HepG2 (cell line): ENCODE measurements around the gene IL1RAP. TPM values are rescaled to one million over a fixed set of nuclear protein-coding genes. Genes with fewer than 3 reads are reported as not detected.

Experiments used
- ARNTL ChIP-seq: sonication (generic); formaldehyde crosslinking; IDR thresholded peaks from 2 replicates; pipeline ENCODE4 v1.4.0; 2020; ENCODE audit warnings: mild to moderate bottlenecking, missing genetic modification reagents
- ATF7-NPFF ChIP-seq: sonication (generic); formaldehyde crosslinking; IDR thresholded peaks from 2 replicates; pipeline ENCODE4 v1.8.1; 2023; ENCODE audit warnings: mild to moderate bottlenecking, low read depth, missing genetic modification reagents, moderate library complexity
- ETV5 ChIP-seq: IDR thresholded peaks from 2 replicates; pipeline ENCODE4 v1.6.1; 2018; ENCODE audit warnings: missing biosample characterization, missing genetic modification reagents, inconsistent platforms, borderline replicate concordance
- MAFG ChIP-seq: sonication (generic); formaldehyde crosslinking; IDR thresholded peaks from 2 replicates; pipeline ENCODE4 v1.5.1; 2020; ENCODE audit warnings: mild to moderate bottlenecking, missing genetic modification reagents
- MAX ChIP-seq: IDR thresholded peaks from 2 replicates; pipeline ENCODE4 v1.6.1; 2012; ENCODE audit warnings: inconsistent platforms
- NAIF1 ChIP-seq: sonication (generic); formaldehyde crosslinking; IDR thresholded peaks from 2 replicates; pipeline ENCODE4 v1.5.0; 2020; ENCODE audit warnings: mild to moderate bottlenecking, missing genetic modification reagents, borderline replicate concordance
- NCOA5 ChIP-seq: sonication (generic); formaldehyde crosslinking; IDR thresholded peaks from 2 replicates; pipeline ENCODE4 v1.4.0; 2020; ENCODE audit warnings: missing genetic modification reagents
- ONECUT2 ChIP-seq: sonication (generic); formaldehyde crosslinking; IDR thresholded peaks from 2 replicates; pipeline ENCODE4 v1.4.0; 2020; ENCODE audit warnings: missing genetic modification reagents
- RARG ChIP-seq: sonication (generic); formaldehyde crosslinking; IDR thresholded peaks from 2 replicates; pipeline ENCODE4 v1.4.0; 2020; ENCODE audit warnings: low read depth, mild to moderate bottlenecking, missing genetic modification reagents
- RBAK ChIP-seq: sonication (generic); formaldehyde crosslinking; IDR thresholded peaks from 2 replicates; pipeline ENCODE4 v1.5.1; 2020; ENCODE audit warnings: mild to moderate bottlenecking, missing genetic modification reagents
- RORA ChIP-seq: sonication (generic); formaldehyde crosslinking; IDR thresholded peaks from 2 replicates; pipeline ENCODE4 v1.5.0; 2020; ENCODE audit warnings: mild to moderate bottlenecking, missing genetic modification reagents, moderate library complexity
- RXRA ChIP-seq: sonication (generic); formaldehyde crosslinking; IDR thresholded peaks from 2 replicates; pipeline ENCODE4 v1.5.1; 2020; ENCODE audit warnings: missing genetic modification reagents
- SAFB2 ChIP-seq: sonication (generic); formaldehyde crosslinking; IDR thresholded peaks from 2 replicates; pipeline ENCODE4 v1.5.1; 2020; ENCODE audit warnings: missing genetic modification reagents, low read depth, mild to moderate bottlenecking, borderline replicate concordance
- SMYD3 ChIP-seq: sonication (generic); formaldehyde crosslinking; IDR thresholded peaks from 2 replicates; pipeline ENCODE4 v1.8.1; 2023; ENCODE audit warnings: mild to moderate bottlenecking, missing genetic modification reagents
- SUZ12 ChIP-seq: fragments of 150-350 bp; IDR thresholded peaks from 2 replicates; pipeline ENCODE4 v1.6.1; 2014; ENCODE audit warnings: low read depth, low read length
- TAF15 ChIP-seq: fragments of 200-400 bp; formaldehyde crosslinking; IDR thresholded peaks from one replicate; pipeline ENCODE4 v1.6.1; 2018; ENCODE audit warnings: mild to moderate bottlenecking, low read depth, low read length; ENCODE audit not compliant: poor library complexity, severe bottlenecking
- TOE1 ChIP-seq: sonication (generic); formaldehyde crosslinking; IDR thresholded peaks from 2 replicates; pipeline ENCODE4 v1.4.0; 2020; ENCODE audit warnings: mild to moderate bottlenecking, missing genetic modification reagents
- ZBTB34 ChIP-seq: sonication (generic); formaldehyde crosslinking; IDR thresholded peaks from 2 replicates; pipeline ENCODE4 v1.8.0; 2022; ENCODE audit warnings: mild to moderate bottlenecking, missing genetic modification reagents
- ZFP82 ChIP-seq: sonication (generic); formaldehyde crosslinking; IDR thresholded peaks from 2 replicates; pipeline ENCODE4 v1.5.1; 2020; ENCODE audit warnings: mild to moderate bottlenecking, missing genetic modification reagents, borderline replicate concordance
- ZMYM3 ChIP-seq: sonication (generic); formaldehyde crosslinking; IDR thresholded peaks from 2 replicates; pipeline ENCODE4 v1.5.1; 2020; ENCODE audit warnings: mild to moderate bottlenecking, missing genetic modification reagents
- ZNF674 ChIP-seq: sonication (generic); formaldehyde crosslinking; IDR thresholded peaks from 2 replicates; pipeline ENCODE4 v1.5.0; 2020; ENCODE audit warnings: low read depth, mild to moderate bottlenecking, missing genetic modification reagents
- ZNF75D ChIP-seq: sonication (generic); formaldehyde crosslinking; IDR thresholded peaks from 2 replicates; pipeline ENCODE4 v1.8.1; 2023; ENCODE audit warnings: missing genetic modification reagents, mild to moderate bottlenecking, borderline replicate concordance
- polyA plus RNA-seq, 8 experiments: library from polyadenylated mRNA; depleted of rRNA in 3 of 8; stranded (reverse) in 7 of 8; unstranded in 1 of 8; fragments of >200 nt; fragmentation: Illumina TruSeq in 4 of 8; extraction: Trizol in 4 of 8; gene quantifications; 2 replicates each; pipeline versions ENCODE4 v1.2.1 to v1.2.3, GENCODE V29; 2011 to 2016; ENCODE audit warnings: low read depth in 4 of 8, missing spikeins in 1 of 8, mixed read lengths in 1 of 8; ENCODE audit not compliant: insufficient read depth in 1 of 8
- total RNA-seq, 5 experiments: library from RNA; depleted of rRNA; stranded (reverse); fragments of >200 nt; fragmentation: Illumina TruSeq; extraction: Trizol; gene quantifications; 2 replicates each; pipeline ENCODE4 v1.2.3, GENCODE V29; 2016; ENCODE audit warnings: low read depth in 1 of 5
- TF ChIP-seq, protein P1 (sequence below): sonication (generic); formaldehyde crosslinking; IDR thresholded peaks from 2 replicates; pipeline ENCODE4 v1.5.0; 2020; ENCODE audit warnings: mild to moderate bottlenecking, missing genetic modification reagents
- TF ChIP-seq, protein P2 (sequence below): sonication (generic); formaldehyde crosslinking; conservative IDR thresholded peaks from 2 replicates; pipeline ENCODE4 v1.8.1; 2023; ENCODE audit warnings: missing genetic modification reagents
- TF ChIP-seq, protein P3 (sequence below): IDR thresholded peaks from 2 replicates; pipeline ENCODE4 v1.6.1; 2016

IL1RAP gene
- total and polyA plus RNA-seq, 2 of the 13 experiments (the other 11 are each of a cell fraction or from before 2014, with no cell fraction given): 18.3 to 54.9 TPM

DNA sequence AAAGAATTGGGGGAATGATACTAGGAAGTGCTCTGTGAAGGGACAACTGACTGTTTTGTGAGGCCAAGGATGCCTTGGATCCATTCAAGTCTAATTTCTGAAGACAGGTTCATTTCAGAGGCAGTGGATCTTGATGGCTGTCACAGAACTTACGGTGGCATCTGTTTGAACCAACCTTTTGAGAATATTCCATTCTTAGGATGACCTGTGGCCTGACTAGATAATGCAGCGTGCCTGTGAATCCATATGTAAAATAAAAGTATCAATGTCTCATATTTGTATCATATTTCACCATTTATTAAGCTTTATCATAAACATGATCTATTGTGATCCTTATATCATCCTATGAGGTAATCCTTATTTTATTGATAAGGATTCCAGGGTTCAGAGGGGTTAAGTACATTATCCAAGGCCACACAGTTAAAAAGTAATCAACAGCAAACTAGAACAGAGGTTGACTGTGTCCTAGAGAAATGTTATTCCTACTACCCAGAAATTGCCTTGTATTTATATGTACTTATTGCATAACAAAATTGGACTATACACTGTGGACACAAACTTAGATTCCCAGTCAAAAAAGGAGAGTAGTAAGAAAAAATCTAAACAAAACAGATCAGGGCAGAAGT, 34.3 kb downstream of the IL1RAP start (continued):
- TF ChIP-seq, protein P1, sequence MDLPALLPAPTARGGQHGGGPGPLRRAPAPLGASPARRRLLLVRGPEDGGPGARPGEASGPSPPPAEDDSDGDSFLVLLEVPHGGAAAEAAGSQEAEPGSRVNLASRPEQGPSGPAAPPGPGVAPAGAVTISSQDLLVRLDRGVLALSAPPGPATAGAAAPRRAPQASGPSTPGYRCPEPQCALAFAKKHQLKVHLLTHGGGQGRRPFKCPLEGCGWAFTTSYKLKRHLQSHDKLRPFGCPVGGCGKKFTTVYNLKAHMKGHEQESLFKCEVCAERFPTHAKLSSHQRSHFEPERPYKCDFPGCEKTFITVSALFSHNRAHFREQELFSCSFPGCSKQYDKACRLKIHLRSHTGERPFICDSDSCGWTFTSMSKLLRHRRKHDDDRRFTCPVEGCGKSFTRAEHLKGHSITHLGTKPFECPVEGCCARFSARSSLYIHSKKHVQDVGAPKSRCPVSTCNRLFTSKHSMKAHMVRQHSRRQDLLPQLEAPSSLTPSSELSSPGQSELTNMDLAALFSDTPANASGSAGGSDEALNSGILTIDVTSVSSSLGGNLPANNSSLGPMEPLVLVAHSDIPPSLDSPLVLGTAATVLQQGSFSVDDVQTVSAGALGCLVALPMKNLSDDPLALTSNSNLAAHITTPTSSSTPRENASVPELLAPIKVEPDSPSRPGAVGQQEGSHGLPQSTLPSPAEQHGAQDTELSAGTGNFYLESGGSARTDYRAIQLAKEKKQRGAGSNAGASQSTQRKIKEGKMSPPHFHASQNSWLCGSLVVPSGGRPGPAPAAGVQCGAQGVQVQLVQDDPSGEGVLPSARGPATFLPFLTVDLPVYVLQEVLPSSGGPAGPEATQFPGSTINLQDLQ: no peak
- no peak; the same call in 1 of the 2 replicates for TF ChIP-seq ETV5 (CRISPR knock-in tag)
- TF ChIP-seq RXRA (CRISPR knock-in tag): no peak
- no peak for TF ChIP-seq ZNF75D (CRISPR knock-in tag)
- TF ChIP-seq, protein P2, sequence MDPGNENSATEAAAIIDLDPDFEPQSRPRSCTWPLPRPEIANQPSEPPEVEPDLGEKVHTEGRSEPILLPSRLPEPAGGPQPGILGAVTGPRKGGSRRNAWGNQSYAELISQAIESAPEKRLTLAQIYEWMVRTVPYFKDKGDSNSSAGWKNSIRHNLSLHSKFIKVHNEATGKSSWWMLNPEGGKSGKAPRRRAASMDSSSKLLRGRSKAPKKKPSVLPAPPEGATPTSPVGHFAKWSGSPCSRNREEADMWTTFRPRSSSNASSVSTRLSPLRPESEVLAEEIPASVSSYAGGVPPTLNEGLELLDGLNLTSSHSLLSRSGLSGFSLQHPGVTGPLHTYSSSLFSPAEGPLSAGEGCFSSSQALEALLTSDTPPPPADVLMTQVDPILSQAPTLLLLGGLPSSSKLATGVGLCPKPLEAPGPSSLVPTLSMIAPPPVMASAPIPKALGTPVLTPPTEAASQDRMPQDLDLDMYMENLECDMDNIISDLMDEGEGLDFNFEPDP: no peak
- 0 out of 2 replicates have a peak, but pooled peaks have one; percentile 41 for TF ChIP-seq ARNTL (CRISPR knock-in tag)
- no peak for TF ChIP-seq ZNF674 (CRISPR knock-in tag)
- TF ChIP-seq, protein P3, sequence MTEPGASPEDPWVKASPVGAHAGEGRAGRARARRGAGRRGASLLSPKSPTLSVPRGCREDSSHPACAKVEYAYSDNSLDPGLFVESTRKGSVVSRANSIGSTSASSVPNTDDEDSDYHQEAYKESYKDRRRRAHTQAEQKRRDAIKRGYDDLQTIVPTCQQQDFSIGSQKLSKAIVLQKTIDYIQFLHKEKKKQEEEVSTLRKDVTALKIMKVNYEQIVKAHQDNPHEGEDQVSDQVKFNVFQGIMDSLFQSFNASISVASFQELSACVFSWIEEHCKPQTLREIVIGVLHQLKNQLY (CRISPR knock-in tag): 0 out of 2 replicates have a peak, but pooled peaks have one; percentile 48
- TF ChIP-seq RORA: 0 out of 2 replicates have a peak, but pooled peaks have one; percentile 50
- TF ChIP-seq TAF15: no peak
- no peak for TF ChIP-seq ZFP82 (CRISPR knock-in tag)
- no peak for TF ChIP-seq SMYD3 (CRISPR knock-in tag)
- TF ChIP-seq MAFG (CRISPR knock-in tag): no peak
- peak; percentile 94; the same call in 1 of the 2 replicates for TF ChIP-seq TOE1 (CRISPR knock-in tag)
- TF ChIP-seq SAFB2 (CRISPR knock-in tag): no peak
- TF ChIP-seq MAX: no peak
- no peak for TF ChIP-seq RARG (CRISPR knock-in tag)
- TF ChIP-seq SUZ12: no peak
- no peak for TF ChIP-seq RBAK (CRISPR knock-in tag)
- TF ChIP-seq NCOA5 (CRISPR knock-in tag): no peak
- no peak for TF ChIP-seq NAIF1 (CRISPR knock-in tag)
- TF ChIP-seq ATF7-NPFF: no peak
- peak; percentile 60; the same call in 1 of the 2 replicates for TF ChIP-seq ONECUT2 (CRISPR knock-in tag)
- TF ChIP-seq ZMYM3 (CRISPR knock-in tag): peak; percentile 62; the same call in 1 of the 2 replicates
- TF ChIP-seq ZBTB34 (CRISPR knock-in tag): no peak
